Right cardiac atrium (tissue), 5 donors: ENCODE measurements around the gene MAP7D1. TPM values are rescaled to one million over a fixed set of nuclear protein-coding genes. Genes with fewer than 3 reads are reported as not detected.

ENCODE experiments used
- ATAC-seq, 2 donors: fragments of 200-7000 bp; cut with Tn5 transposase; one replicate each; pipeline versions ENCODE4 v1.8.0 to v1.9.1; 2020; ENCODE audit warnings: moderate library complexity in 2 of 2, mild to moderate bottlenecking in 1 of 2
- DNase-seq, 3 donors: peaks; one replicate each; pipeline ENCODE4 v3.0.0-alpha.2; 2020
- H3K27ac ChIP-seq: one replicate; pipeline ENCODE4 v1.5.1; 2013; ENCODE audit warnings: mild to moderate bottlenecking, low read length, control low read depth, moderate library complexity
- H3K27me3 ChIP-seq: one replicate; pipeline ENCODE4 v1.6.1; 2013; ENCODE audit not compliant: control insufficient read depth, insufficient read depth
- H3K4me1 ChIP-seq: one replicate; pipeline ENCODE4 v1.6.1; 2013; ENCODE audit warnings: low read length; ENCODE audit not compliant: control insufficient read depth, insufficient read depth
- H3K4me3 ChIP-seq: one replicate; pipeline ENCODE4 v1.5.1; 2013; ENCODE audit warnings: low read length, control low read depth
- H3K9me3 ChIP-seq: one replicate; pipeline ENCODE4 v1.6.1; 2013; ENCODE audit warnings: low read length; ENCODE audit not compliant: control insufficient read depth
- WGBS: extraction: QIAGEN DNeasy Blood & Tissue Kit; methylation state at CpG from one replicate; pipeline ENCODE4 v1.1.7; 2013; 5-methylcytosine and 5-hydroxymethylcytosine counted together
- intact Hi-C, 4 donors: fragments of 100-400 bp; cut with DNase I; formaldehyde crosslinking; loops; one replicate each; pipeline versions ENCODE4 v1.11.0 to v1.14.0; 2022 to 2023
- polyA plus RNA-seq: library from polyadenylated mRNA; stranded (reverse); fragments of 200-250 nt; gene quantifications from one replicate; pipeline ENCODE4 v1.2.3, GENCODE V29; 2013
- total RNA-seq, 4 donors: library from RNA; stranded (reverse); fragmentation: NEBNext Ultra II Directional; extraction: Animal tissue kit (Norgen Biotek cat#: 25700); gene quantifications; one replicate each; pipeline ENCODE4 v1.2.1, GENCODE V29; 2021
- donor health status: healthy with polysubstance abuse.
- donor health status: DM: no; HTN: yes; CAD: no.
- donor health status: DM: no; HTN: no; CAD: no.
- donor health status: DM: no; HTN: yes; CAD: no; lungs with severe emphysema.
- donor health status: DM: yes; HTN: yes; CAD: no.

The MAP7D1 gene
- total and polyA plus RNA-seq, 5 donors = 285 to 403 (median 358) TPM

DNA sequence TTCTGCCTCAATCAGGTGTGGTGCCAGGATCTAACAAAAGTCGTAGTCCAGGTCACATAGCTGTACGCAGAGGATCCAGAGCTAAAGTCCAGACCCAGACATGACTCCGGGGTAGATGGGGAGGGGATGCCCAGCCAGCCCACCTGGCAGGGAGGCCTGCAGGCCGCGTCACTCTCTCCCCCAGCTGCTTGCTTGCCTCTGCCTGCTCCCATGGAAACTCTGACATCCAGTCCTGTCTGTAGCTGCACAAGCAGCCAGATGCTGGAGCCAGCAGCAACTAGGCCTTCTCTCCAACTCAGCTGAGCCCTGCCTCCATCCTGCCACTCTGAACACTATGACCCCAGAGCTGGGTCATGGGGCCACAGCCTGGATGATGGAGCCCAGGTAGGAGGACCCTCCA, 39.1 kb upstream of the MAP7D1 start:
- ATAC-seq = no peak

DNA sequence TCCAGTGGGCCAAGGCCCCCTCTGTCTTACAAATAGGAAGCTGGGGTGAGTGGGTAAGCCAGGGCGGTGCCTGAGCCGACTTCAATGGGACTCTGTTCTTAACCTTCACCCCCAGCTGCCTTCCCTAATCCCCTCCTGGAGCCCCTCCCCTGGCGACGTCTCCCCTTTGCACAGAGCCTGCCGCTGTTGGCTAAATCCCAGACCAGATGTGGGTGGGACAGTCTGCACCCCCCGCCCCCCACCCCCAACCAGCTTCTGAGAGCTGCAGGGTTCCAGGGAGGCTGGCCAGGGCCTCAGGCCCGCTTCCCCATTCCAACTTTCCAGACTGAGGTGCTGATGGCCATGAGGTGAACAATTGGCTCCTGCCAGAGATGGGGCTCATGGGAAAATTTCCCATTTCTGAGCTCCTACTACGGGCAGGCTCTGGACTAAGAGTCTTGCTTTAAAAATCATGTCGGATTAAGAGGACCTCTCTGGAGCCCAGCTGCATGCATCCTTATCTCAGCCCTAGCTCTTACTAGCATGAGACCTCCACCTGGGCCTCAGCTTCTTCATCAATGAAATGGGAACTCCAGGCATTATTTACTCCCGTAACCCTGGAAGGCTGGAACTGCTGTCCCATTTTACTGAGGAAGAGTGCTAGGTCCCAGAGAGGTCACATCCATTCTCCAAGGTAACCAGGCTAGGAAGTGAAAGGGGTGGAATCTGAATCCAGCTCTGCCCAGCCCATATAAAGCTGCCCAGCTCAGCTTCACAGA, 37.3 kb upstream of the MAP7D1 start:
- Histone ChIP-seq H3K4me3 (no peak overlapping the region), H3K27me3 (no peaks in the 10 kb centered on the region), H3K9me3 (no peaks in the 10 kb centered on the region), H3K4me1 (no peaks in the 10 kb centered on the region), H3K27ac (no peak overlapping the region)
- intact Hi-C loops = no loop called here
- 59% methylated on average over 10 of the region's 10 CpGs for WGBS
- DNase-seq = peak in 1 of 3 donors; percentile 35
- ATAC-seq = no peak

More for the DNA sequence above, 39.1 kb upstream of the MAP7D1 start:
- DNase-seq = no peak
- no peaks in the 10 kb centered on the region for H3K27me3 ChIP-seq
- no peak overlapping the region for H3K4me3 ChIP-seq
- no peak overlapping the region for H3K27ac ChIP-seq
- intact Hi-C loops = no loop called here
- H3K4me1 ChIP-seq = no peaks in the 10 kb centered on the region
- no peaks in the 10 kb centered on the region for H3K9me3 ChIP-seq
- 81% methylated on average over 5 of the region's 5 CpGs for WGBS

DNA sequence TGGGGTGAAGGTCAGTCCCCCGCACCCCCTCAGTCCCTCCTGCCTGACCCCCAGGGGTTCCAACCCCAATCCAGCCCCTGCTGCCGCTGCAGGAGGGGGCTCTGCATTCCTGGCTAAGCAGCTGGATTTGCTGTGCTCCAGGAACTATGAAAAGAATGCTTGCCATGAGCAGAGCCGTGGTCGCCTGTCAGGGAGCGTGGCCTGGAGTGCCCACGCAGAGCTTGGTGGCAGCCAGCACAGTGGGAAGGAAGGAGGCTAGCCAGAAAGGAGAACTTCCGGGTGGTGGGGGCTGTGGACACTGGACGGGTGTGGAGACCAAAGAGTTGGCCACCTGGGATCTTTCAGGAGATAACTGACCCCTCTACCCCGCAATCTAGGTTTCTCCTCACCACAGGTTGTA, 36.5 kb upstream of the MAP7D1 start:
- ATAC-seq (no peak), DNase-seq (no peak)
- intact Hi-C loops = no loop called here
- Histone ChIP-seq H3K4me1 (no peaks in the 10 kb centered on the region), H3K9me3 (no peaks in the 10 kb centered on the region), H3K27ac (no peak overlapping the region), H3K4me3 (no peak overlapping the region), H3K27me3 (no peaks in the 10 kb centered on the region)
- 36% methylated on average over 9 of the region's 9 CpGs for WGBS

DNA sequence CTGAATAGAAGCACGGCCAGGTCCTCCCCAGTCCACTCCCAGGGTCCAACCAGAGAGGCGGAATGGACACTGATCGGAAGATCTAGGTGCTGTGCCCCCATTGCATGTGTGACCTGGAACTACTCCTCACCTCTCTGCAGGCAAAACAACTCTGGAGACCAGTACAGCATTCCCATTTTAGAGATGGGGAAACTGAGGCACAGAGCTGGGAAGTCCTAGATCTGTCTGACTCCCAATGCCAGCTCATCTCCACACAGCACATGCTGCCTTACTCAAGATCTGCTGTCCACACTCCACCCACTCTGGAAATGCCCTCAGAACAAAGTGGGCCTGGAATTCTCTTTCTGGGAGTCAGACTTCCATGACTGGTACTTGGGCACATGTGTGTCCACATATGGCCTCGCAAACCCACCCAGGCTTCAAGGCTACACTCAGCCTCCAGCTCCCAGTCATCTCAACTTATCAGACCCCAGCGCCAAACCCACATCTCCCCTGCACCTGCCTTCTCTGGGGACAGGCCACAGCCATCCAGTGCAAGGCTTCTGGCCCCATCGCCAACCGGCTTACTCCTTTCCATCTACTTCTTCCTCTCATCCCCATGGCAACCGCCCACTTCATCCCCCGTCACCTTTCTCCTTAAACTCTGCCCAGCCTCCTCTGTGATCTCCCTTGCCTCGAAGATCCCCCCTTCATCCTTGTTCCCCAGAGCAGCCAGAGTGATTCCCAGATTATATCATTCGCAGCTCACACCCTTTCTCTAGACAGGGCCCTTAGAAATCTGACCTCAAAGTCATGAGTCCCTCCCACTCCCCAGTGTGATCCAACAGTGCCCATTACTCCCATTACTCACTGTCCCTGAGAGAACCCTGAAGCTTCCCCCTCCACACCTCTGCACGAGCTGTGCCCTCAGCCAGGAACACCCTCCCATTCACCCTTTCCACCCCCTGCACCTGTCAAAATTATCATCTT, 33.6 kb upstream of the MAP7D1 start:
- no peak for ATAC-seq
- Histone ChIP-seq H3K27ac (no peak overlapping the region), H3K27me3 (no peaks in the 10 kb centered on the region), H3K9me3 (no peaks in the 10 kb centered on the region), H3K4me1 (no peaks in the 10 kb centered on the region), H3K4me3 (no peak overlapping the region)
- intact Hi-C loops = no loop called here
- no peak for DNase-seq
- 84% methylated on average over 12 of the region's 12 CpGs for WGBS

DNA sequence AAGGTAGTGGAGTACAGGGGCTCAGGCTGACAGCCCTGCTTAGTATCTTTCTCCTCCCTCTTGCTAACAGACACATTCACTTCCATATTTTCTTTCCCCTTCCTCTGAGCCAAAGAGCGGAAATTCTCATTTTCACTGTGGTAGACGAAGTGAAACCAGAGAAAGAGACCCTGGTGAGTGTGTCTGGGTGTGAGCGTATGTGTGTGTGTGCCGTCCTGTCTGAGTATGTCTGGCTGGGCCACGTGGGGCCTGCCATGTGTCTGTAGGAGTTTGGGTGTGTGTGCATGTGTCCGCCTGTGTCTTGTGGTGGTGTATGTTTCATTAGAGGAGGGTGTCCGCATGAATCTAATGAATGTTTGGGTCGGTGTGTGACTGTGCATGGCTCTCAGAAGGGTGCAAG, 32.6 kb upstream of the MAP7D1 start:
- DNase-seq (peak in 1 of 3 donors; percentile 76), ATAC-seq (peak in 1 of 2 donors; percentile 28)
- Histone ChIP-seq H3K4me3 (no peak overlapping the region), H3K4me1 (no peaks in the 10 kb centered on the region), H3K9me3 (no peaks in the 10 kb centered on the region), H3K27ac (no peak overlapping the region), H3K27me3 (no peaks in the 10 kb centered on the region)
- intact Hi-C loops = no loop called here
- 50% methylated on average over 8 of the region's 8 CpGs for WGBS

DNA sequence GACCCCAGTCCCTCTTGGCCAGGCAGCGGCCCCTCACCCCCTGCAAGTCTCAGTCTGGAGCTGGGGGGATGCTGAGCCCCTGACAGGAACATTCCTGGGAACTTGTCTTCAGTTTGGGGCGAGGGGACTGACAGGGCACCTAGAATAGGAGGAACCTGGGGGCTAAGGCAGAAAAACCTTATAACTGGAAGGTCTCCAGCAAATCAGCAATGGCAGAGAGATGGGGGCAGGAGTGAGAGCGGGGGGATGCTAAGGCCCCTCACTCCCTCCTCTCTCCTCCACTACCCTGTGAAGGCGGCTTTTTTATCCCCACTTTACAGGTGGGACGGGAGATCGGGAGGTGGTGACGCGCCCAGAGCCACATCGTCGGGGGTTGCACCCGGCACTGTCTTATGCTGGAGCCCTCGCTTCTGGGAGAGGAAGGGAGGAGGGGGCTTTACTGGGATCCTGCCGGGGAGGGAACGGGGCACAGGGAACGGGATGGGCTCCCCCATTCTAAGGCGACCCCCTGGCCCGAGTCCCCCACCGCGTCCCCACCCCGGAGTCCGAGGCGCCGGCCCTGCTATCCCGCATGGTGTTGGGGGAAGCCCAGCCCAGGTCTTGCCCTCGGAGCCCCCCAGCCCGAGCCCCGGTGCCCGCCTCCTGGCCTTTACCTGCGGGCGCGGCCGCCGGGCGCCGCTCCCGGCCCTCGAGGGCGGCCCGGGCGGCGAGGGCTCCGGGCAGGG, 31.4 kb upstream of the MAP7D1 start:
- ATAC-seq = no peak

DNA sequence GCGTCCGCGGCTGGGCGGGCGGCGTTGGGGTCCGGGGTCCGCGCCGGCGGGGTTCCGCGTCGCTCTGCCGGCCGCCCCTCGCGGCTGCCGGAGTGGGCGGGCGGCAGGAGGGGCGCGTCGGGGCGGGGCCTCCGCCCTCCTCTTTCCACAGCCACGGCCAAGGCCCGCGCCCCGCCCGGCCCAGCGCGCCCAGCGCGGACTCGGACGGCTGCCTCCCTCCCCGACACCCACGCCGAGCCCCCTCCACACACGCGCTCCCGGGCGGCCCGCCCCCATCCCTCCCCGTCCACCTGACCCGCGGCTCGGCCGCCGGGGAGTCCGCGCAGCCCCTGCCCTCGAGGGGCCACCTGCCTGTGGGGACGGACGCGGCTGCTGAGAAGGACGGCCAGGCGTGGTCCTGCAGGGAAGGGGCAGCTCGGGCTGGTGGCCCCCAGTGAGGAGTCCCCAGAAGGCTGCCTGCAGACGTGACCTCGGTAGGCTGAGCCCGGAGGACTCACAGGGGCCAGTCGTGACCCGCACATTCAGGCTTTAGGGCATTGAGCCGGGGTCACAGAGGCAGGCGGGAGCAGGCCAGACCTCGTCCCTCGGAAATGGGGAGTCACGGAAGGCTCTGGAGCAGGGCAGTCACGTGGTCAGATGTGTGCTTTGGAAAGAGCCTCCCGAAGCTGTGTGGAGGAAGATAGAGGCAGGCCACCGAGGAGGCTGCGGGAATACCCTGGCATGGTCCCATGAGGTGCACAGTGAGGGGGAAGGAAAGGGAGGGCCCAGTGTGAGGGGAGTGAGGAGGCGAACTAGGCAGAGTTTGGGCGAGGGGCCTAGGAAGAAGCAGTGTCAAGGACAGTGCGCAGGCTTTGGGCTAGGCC, 30.6 kb upstream of the MAP7D1 start, which contains the start of gene COL8A2:
Gene COL8A2 (minus strand): TSS at position 94 of the 863 bp plus-strand sequence. CDS start 24,980 bp downstream, outside the sequence.
- H3K27ac ChIP-seq = no peak within 1 kb of the TSS
- H3K9me3 ChIP-seq = no peaks in the 10 kb centered on the region
- whole genome bisulfite sequencing = 10% methylated on average over 75 of the region's 77 CpGs
- H3K4me3 ChIP-seq = peak within 1 kb of the TSS; percentile 49
- H3K4me1 ChIP-seq = no peaks in the 10 kb centered on the region
- ATAC-seq (peak; percentile 69 to 83), DNase-seq (peak; percentile 61 to 87 (median 87))
- intact Hi-C loops = no loop called here
- H3K27me3 ChIP-seq = no peaks in the 10 kb centered on the region

More for the DNA sequence above, 31.4 kb upstream of the MAP7D1 start:
- no peaks in the 10 kb centered on the region for H3K27me3 ChIP-seq
- peak overlapping the region; percentile 49 for H3K4me3 ChIP-seq
- no peak overlapping the region for H3K27ac ChIP-seq
- 24% methylated on average over 42 of the region's 42 CpGs for WGBS
- H3K4me1 ChIP-seq = no peaks in the 10 kb centered on the region
- no peaks in the 10 kb centered on the region for H3K9me3 ChIP-seq
- intact Hi-C loops = no loop called here
- DNase-seq = no peak

DNA sequence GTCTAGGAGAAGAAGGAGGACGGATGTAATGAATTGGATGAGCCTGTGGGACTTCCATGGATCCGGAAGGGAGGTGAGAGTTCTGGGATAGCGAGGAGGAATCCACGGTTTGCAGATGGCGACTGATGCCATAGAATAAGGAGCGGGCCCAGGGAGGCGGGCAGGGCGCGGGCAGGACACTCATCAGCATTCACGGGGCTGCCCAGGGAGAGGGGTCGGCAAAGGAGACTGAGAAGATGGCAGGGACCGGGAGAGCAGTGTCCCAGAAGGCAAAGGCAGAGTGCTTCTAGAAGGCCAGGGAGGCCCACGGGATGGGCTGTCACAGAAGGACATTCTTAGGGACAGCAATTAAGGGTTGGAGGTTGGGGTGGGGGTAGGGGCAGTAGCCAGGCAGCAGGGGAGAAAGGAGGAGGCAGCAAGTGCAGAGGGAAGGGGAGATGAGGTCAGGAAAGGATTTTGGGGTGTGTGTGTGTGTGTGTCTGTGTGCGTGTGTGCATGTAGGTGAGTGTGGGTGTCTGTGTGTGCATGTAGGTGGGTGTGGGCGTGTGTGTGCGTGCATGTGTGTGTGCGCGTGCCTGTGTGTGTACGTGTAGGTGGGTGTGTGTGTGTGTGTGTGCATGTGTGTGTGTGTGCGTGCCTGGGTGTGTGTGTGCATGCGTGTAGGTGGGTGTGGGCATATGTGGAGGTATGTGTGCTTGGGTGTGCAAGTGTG, 29.8 kb upstream of the MAP7D1 start:
- 80% methylated on average over 21 of the region's 21 CpGs for WGBS
- DNase-seq = no peak
- intact Hi-C loops = no loop called here
- Histone ChIP-seq H3K4me1 (no peaks in the 10 kb centered on the region), H3K9me3 (no peaks in the 10 kb centered on the region), H3K27ac (no peak overlapping the region), H3K27me3 (no peaks in the 10 kb centered on the region), H3K4me3 (no peak overlapping the region)
- no peak for ATAC-seq

DNA sequence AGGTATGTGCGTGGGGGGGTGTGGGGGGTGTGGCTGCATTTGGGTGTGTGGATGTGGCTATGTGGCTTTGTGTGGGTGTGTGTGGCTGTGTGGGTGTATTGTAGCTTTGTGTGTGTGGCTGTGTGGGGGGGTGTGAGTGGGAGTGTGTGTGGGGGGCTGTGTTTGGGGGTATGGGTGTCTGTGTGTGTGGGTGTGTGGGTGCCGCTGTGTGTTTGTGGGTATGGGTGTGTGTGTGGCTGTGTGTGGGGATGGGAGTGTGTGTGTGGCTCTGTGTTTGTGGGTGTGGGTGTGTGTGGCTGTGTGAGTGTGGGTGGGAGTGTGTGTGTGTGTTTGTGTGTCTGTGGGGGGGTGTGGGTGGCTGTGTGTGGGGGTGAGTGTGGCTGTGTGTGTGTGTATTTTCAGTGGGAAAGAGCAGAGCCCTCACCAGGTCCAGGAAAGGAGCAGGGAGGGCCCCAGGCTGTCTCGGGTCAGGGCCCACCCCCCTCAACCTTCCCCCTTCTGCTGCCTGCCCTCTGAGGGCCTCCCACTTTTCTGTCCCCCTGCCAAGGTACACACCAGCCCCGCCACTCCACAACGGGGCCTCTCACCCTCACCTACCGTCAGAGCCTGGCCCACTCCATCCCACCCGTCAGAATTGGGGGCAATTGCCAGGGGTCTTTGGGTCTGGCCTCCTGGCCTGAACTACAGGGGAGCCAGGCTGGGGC, 29.0 kb upstream of the MAP7D1 start:
- Histone ChIP-seq H3K27ac (no peak overlapping the region), H3K27me3 (no peaks in the 10 kb centered on the region), H3K9me3 (no peaks in the 10 kb centered on the region), H3K4me3 (no peak overlapping the region), H3K4me1 (no peaks in the 10 kb centered on the region)
- intact Hi-C loops = no loop called here
- DNase-seq = no peak
- ATAC-seq = no peak
- 56% methylated on average over 7 of the region's 7 CpGs for WGBS
